K562 (cell line): ENCODE data around the gene AGO3. TPM values are rescaled to one million over a fixed set of nuclear protein-coding genes. Genes with fewer than 3 reads are reported as not detected.

ENCODE experiments used
- BHLHE40 ChIP-seq: IDR thresholded peaks from 2 replicates; pipeline ENCODE4 v1.6.1; 2011; ENCODE audit warnings: low read length, improper control_type of control experiment
- CAMTA2 ChIP-seq: fragments of 250-450 bp; sonication (Bioruptor Pico); conservative IDR thresholded peaks from 2 replicates; pipeline ENCODE4 v1.5.1; 2022
- ELF4 ChIP-seq: fragments of 450-650 bp; formaldehyde crosslinking; IDR thresholded peaks from 2 replicates; pipeline ENCODE4 v1.4.0; 2022; ENCODE audit warnings: missing genetic modification characterization
- FOXA3 ChIP-seq, 2 experiments: fragments of 450-650 bp in 1 of 2; sonication (generic) in 1 of 2; formaldehyde crosslinking; IDR thresholded peaks in 1 of 2; conservative IDR thresholded peaks in 1 of 2; 2 replicates each; pipeline versions ENCODE4 v1.4.0 to v1.8.0; 2020 to 2022; ENCODE audit warnings: mild to moderate bottlenecking in 2 of 2, missing genetic modification reagents in 1 of 2
- GMEB1 ChIP-seq: fragments of 250-450 bp; sonication (Bioruptor Pico); IDR thresholded peaks from 2 replicates; pipeline ENCODE4 v1.4.0; 2020; ENCODE audit warnings: mild to moderate bottlenecking
- HBP1 ChIP-seq: fragments of 450-650 bp; formaldehyde crosslinking; IDR thresholded peaks from 2 replicates; pipeline ENCODE4 v1.4.0; 2022; ENCODE audit warnings: missing genetic modification characterization
- MTA3 ChIP-seq: fragments of 450-650 bp; formaldehyde crosslinking; IDR thresholded peaks from 2 replicates; pipeline ENCODE4 v1.6.1; 2017; ENCODE audit warnings: mild to moderate bottlenecking, borderline replicate concordance
- MXI1 ChIP-seq: IDR thresholded peaks from 2 replicates; pipeline ENCODE4 v1.6.1; 2011; ENCODE audit warnings: low read depth, mild to moderate bottlenecking, improper control_type of control experiment, low read length
- NFRKB ChIP-seq: fragments of 450-650 bp; IDR thresholded peaks from 2 replicates; pipeline ENCODE4 v1.6.1; 2016; ENCODE audit warnings: low read depth
- NUFIP1 ChIP-seq: fragments of 450-650 bp; IDR thresholded peaks from 2 replicates; pipeline ENCODE4 v1.6.1; 2018; ENCODE audit not compliant: partially characterized antibody
- PHB2 ChIP-seq: fragments of 450-650 bp; IDR thresholded peaks from 2 replicates; pipeline ENCODE4 v1.6.1; 2017; ENCODE audit warnings: low read depth
- PKNOX1 ChIP-seq: fragments of 450-650 bp; IDR thresholded peaks from 2 replicates; pipeline ENCODE4 v1.6.1; 2016
- POLR2A ChIP-seq: fragments of 450-650 bp; conservative IDR thresholded peaks from 2 replicates; pipeline ENCODE4 v1.6.1; 2016
- RNF2 ChIP-seq: sonication (generic); IDR thresholded peaks from 2 replicates; pipeline ENCODE4 v1.6.1; 2016
- TCFL5 ChIP-seq: fragments of 250-450 bp; sonication (Bioruptor Pico); conservative IDR thresholded peaks from 2 replicates; pipeline ENCODE4 v1.6.1; 2021; ENCODE audit warnings: mild to moderate bottlenecking, moderate library complexity, matching md5 sums
- TRIM25 ChIP-seq: fragments of 450-650 bp; IDR thresholded peaks from 2 replicates; pipeline ENCODE4 v1.7.0; 2016; ENCODE audit warnings: borderline replicate concordance
- ZBTB1 ChIP-seq: sonication (generic); formaldehyde crosslinking; IDR thresholded peaks from 2 replicates; pipeline ENCODE4 v1.8.1; 2023; ENCODE audit warnings: missing genetic modification reagents, low read depth, mild to moderate bottlenecking, borderline replicate concordance
- ZBTB8A ChIP-seq: fragments of 450-650 bp; IDR thresholded peaks from 2 replicates; pipeline ENCODE4 v1.6.1; 2018; ENCODE audit warnings: mild to moderate bottlenecking, moderate library complexity; ENCODE audit not compliant: partially characterized antibody
- ZC3H11A ChIP-seq: IDR thresholded peaks from 2 replicates; pipeline ENCODE4 v1.6.1; 2012; ENCODE audit warnings: low read depth, low read length, improper control_type of control experiment
- ZKSCAN3 ChIP-seq: fragments of 250-450 bp; sonication (Bioruptor Pico); IDR thresholded peaks from 2 replicates; pipeline ENCODE4 v1.4.0; 2020
- ZNF184 ChIP-seq: sonication (generic); formaldehyde crosslinking; IDR thresholded peaks from 2 replicates; pipeline ENCODE4 v1.5.0; 2020; ENCODE audit warnings: missing genetic modification reagents
- ZNF41 ChIP-seq: fragments of 250-450 bp; sonication (Bioruptor Pico); conservative IDR thresholded peaks from 2 replicates; pipeline ENCODE4 v1.4.0; 2020; ENCODE audit warnings: mild to moderate bottlenecking
- ZNF764 ChIP-seq: fragments of 250-450 bp; sonication (Bioruptor Pico); IDR thresholded peaks from 2 replicates; pipeline ENCODE4 v1.4.0; 2020; ENCODE audit warnings: low read depth, mild to moderate bottlenecking, moderate library complexity
- polyA plus RNA-seq, 8 experiments: library from polyadenylated mRNA; depleted of rRNA in 4 of 8; stranded (reverse) in 5 of 8; unstranded in 3 of 8; fragments of >200 nt; fragmentation: Nextera tagmentation in 2 of 8; fragmentation: Illumina TruSeq in 1 of 8; extraction: Ambion mirVana in 2 of 8; extraction: Trizol in 1 of 8; gene quantifications; 2 replicates each; pipeline versions ENCODE4 v1.2.1 to v1.2.3, GENCODE V29; 2011 to 2014; ENCODE audit warnings: inconsistent platforms in 1 of 8, missing spikeins in 1 of 8
- total RNA-seq, 7 experiments: library from RNA; depleted of rRNA in 6 of 7; stranded (reverse); fragments of >200 nt in 6 of 7; fragmentation: Illumina TruSeq in 2 of 7; extraction: Trizol in 2 of 7; gene quantifications; 2 replicates each; pipeline versions ENCODE4 v1.2.1 to v1.2.3, GENCODE V29; 2011 to 2021; ENCODE audit warnings: low replicate concordance in 1 of 7

Gene AGO3
- total and polyA plus RNA-seq, 9 of the 15 experiments (the other 6 are each of a cell fraction or from before 2014, with no cell fraction given): 4.5 to 41.5 (median 22.7) TPM

GRCh38 chr1:35882945-35883634 lies 47.8 kb upstream of the AGO3 start, which contains the start of gene AGO1 (continued):
- TF ChIP-seq HBP1 (no peak), RNF2 (peak; percentile 37; the same call in 1 of the 2 replicates), BHLHE40 (peak; percentile 23; the same call in 1 of the 2 replicates), ZBTB1 (CRISPR knock-in tag) (no peak), ZC3H11A (no peak), ZKSCAN3 (CRISPR knock-in tag) (no peak), PHB2 (no peak), TCFL5 (CRISPR knock-in tag) (no peak), ZNF764 (CRISPR knock-in tag) (peak; percentile 99), ELF4 (no peak), POLR2A (peak; percentile 51; the same call in 1 of the 2 replicates), FOXA3 (CRISPR knock-in tag; conservative IDR thresholded peaks at IDR 0.05 in 1 of 2, IDR thresholded peaks at IDR 0.05 in 1 of 2) (no peak), TRIM25 (no peak), MTA3 (peak; percentile 56), PKNOX1 (no peak), NUFIP1 (no peak), ZBTB8A (no peak), ZNF184 (CRISPR knock-in tag) (no peak), CAMTA2 (CRISPR knock-in tag) (no peak), GMEB1 (CRISPR knock-in tag) (peak; percentile 37; the same call in 1 of the 2 replicates), NFRKB (no peak), MXI1 (no peak), ZNF41 (CRISPR knock-in tag) (no peak)
